GM10847 (cell line): ENCODE data around the gene SMIM41.

Experiments
- POLR2A ChIP-seq: IDR thresholded peaks from 2 replicates; pipeline ENCODE4 v1.6.1; 2011; ENCODE audit not compliant: insufficient read length; ENCODE audit errors: extremely low read depth

The SMIM41 gene

GRCh38 chr12:52085682-52086180, 6.2 kb downstream of the SMIM41 start:
- no peak for TF ChIP-seq POLR2A

- no peak for TF ChIP-seq POLR2A
These were observed 6.9 kb downstream of the SMIM41 start for GRCh38 chr12:52086366-52086765.

DNA sequence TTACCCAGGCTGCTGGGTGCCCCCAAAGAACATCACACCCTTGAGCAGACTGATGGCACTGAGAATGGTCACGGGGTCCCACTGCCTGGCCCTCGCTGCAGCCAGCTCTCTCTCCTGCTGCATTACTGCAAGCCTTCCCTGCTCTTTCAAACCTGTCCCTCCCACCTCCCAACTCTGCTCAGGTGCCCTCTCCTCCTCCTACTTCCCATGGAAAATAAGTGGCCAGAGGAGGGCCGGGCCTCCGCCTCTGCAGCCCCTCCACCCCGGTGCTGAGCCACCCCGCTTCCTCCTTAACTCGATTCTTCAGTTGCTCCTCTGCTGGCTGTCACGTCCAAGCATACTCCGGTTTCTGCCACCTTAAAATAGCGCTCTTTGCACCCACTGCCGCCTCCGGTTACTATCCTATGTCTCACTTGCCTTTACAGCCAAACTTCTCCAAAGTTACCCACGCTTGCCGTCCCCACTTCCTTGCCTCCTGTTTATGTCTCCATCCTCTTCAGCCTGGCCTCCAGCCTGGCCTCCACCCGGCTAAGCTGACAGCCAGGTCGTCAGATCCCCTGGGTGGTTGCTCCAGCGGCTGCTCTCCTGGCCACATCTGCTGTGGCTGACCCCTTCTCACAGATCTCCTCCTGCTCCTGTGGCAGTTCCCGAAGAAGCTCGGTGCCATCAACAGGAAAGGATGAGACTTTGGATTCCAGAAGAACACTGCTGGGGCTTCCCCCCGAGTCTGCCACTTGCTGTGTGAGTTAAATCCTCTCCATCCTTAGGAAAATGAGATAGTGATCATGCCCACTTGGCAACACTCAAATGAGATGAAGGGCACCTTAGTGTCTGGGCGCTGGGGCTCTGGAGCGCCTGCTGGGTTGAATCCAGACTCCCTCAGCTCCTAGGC, 7.7 kb downstream of the SMIM41 start:
- no peak for TF ChIP-seq POLR2A

- no peak for TF ChIP-seq POLR2A
These were observed 8.7 kb downstream of the SMIM41 start for GRCh38 chr12:52087961-52088820.

- TF ChIP-seq POLR2A = no peak
These were observed 10.0 kb downstream of the SMIM41 start for GRCh38 chr12:52089491-52089890.

DNA sequence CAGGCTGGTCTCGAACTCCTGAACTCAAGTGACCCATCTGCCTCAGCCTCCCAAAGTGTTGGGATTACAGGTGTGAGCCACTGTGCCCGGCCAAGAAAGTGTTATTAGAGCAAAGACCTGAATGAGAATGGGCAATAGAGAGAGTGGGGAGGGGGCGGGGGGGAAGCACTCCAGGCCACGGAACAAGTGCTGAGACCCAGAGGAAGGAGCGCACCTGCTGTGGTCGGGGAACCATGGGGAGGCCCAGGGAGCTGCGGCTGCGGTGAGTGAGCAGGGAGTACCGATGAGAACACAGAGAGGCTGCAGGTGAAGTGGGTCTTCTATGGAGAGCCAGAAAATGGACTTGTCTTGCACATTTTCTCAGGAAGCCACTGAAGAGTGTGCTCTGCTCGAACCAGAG, 10.8 kb downstream of the SMIM41 start:
- TF ChIP-seq POLR2A = no peak

DNA sequence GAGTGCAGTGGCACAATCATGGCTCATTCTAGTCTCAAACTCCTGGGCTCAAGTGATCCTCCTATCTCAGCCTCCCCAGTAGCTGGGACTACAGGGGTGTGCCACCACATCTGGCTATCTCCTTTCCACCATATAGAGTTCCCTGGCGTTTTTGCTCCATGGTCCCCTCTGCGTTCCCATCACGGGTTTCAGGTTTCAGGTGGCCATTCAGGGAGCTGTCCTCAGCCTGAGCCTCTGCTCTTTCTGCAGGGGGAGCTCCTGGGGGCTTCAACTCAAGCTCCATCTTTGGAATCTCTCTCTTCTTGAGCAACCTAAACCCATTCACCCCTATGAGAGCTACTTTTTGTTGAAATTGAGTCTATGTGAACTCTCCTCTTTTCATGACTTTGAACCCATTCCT, 11.6 kb downstream of the SMIM41 start:
- no peak for TF ChIP-seq POLR2A

GRCh38 chr12:52091869-52092268, 12.4 kb downstream of the SMIM41 start:
- TF ChIP-seq POLR2A = no peak

GRCh38 chr12:52093346-52093745, 13.8 kb downstream of the SMIM41 start:
- TF ChIP-seq POLR2A = no peak

DNA sequence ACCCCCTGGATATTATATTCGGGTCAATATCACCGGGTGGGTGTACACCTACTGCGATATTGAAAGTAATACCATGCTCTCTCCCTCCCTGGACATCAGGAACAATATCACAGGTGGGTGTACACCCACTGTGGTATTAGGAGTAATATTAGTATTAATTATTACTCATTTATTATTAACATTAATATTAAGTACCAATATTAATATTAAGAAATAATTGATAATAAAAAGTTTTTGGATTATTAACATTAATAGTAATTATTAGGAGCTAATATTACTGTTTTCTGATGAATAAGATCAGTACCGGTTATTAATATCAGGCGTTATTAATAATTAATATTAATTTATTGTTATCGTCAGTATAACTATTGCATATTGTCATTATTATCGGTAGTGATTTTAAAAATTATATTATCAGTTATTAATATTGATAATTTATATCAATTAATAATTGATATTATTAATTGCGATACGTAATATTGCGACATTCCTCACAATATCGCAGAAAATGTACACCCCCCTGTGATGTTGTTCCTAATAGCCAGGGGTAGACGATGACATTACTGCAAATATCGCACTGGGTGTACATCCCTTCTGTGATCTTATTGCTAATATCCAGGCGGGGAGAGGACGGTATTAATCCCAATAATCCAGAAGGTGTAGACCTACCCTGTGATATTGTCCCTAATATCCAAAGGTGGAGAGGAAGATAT, 17.0 kb downstream of the SMIM41 start:
- TF ChIP-seq POLR2A = no peak

GRCh38 chr12:52097045-52097666, 17.7 kb downstream of the SMIM41 start:
- TF ChIP-seq POLR2A = no peak

GRCh38 chr12:52119398-52120254, 40.1 kb downstream of the SMIM41 start:
- TF ChIP-seq POLR2A = no peak

GRCh38 chr12:52120951-52121823, 41.7 kb downstream of the SMIM41 start:
- TF ChIP-seq POLR2A = no peak
